TTC549 (cell line): ENCODE results near the gene DOCK9.

Experiments
- FAIRE-seq: peaks from 2 replicates; lab custom pipeline; 2012; peaks lifted over from hg19 to GRCh38; lab: Jason Lieb, UNC

DOCK9 gene

DNA sequence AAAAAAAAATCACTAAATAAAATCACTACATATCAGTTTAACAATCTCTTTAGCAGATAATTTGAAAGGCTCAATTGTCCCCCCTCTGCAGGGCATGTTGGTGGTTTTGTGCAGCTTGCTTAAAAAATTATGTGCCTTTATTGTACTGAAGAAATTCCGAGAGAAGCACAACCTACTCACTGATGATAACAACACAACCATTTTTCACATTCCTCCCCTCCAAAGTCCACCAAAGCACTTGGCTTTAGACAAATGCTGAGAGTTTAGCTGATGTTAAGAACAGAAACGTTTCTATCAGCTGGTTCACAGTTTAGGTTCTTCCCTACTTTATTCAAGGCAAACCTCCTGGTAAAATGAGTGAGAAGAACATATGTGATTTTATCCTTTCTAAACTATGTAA lies 923 bp downstream of the DOCK9 start:
- FAIRE-seq, result no peak

DNA sequence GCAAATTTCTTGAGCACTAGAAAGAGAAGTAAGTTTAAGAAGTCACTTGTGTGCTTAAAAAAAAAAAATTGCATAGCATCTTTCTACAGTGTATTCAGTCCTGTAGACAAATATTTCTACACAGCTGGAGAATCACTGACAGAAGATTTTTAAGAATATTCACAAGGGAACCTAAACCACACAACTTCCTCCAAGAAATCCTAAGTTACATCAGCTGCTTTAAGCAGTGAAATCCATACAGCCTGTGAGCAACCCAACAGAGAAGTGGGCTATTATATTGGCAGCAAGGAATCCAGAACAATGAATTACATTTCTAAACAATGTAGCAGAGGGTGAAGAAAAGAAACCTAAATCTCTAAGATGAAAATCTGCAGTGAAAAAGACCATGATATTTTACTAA lies 1.5 kb downstream of the DOCK9 start:
- no peak for FAIRE-seq

DNA sequence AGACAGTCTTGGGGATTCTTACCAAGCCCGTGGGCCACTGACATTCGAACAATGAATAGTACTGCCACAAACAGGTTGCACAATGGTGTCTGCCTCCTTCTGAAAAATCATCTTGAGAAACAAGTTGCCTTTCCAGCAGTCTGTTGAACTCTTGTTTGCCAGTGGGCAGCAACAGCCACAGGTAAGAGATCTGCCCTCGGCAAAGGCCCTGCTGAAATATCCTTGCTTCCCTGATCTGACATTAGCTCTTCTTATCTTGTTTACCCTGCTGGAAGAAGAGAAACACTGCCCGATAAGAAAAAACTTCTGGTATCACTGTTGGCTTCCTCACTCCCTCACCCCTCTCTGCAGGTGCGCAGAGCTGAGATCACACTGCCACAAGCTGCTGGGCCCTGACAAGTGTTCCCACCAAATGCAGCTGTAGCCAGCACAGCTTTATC lies 2.0 kb downstream of the DOCK9 start:
- FAIRE-seq, result no peak

DNA sequence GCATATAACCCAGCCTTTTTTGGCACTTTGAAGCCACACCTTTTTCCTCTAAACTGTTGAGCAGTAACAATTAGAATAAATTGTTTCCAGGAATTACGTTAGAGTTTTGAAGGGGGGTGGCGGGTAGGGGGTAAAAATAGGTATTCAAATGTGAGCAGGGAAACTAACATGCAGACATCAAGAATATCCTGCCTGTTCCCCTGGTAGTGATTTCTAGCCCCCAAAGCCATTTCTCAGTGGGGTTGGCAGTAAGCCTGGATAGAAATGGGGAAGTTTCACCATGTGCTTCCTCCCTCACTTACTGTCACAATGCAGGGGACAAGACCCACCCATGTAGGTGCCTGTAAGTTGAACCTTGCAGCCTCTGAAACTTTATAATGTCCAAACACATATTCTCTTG lies 3.8 kb downstream of the DOCK9 start:
- no peak for FAIRE-seq

DNA sequence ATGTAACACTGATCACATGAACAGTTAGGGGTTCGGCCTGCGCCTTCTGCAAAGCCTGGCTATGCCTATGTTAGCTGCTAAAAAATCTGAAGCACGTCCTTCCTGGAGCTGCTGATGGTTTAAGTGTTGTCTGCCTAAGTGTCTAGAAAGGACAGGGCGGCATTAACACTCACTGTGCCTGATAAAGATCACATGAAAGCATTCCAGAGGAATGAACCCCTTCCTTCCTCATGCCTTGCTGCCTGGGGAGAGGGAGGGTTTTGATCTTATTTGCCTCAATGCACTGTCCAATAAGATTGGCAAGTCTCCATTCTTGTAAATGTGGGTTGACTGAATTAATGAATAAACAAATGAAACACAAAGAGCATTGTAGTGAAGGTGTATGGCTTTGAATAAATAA lies 5.2 kb downstream of the DOCK9 start:
- no peak for FAIRE-seq

DNA sequence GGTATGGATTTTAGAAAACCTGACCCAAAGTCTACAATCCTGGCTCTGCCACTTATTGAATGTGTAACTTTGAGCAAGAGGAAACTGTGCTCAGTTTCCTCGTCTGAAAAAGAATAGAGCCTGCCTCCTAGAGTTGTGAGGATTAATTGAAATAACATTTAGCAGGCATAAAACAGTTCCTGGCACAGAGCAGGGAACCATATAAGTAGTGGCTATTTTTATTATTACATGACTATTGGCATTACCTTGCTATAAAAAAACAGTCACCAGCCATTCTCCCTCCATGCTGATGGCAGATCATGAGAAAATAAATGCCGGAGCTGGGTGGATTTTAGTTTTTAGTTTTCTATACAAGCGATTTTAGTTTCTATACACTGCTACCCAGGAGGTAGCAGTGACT lies 5.8 kb downstream of the DOCK9 start:
- no peak for FAIRE-seq

DNA sequence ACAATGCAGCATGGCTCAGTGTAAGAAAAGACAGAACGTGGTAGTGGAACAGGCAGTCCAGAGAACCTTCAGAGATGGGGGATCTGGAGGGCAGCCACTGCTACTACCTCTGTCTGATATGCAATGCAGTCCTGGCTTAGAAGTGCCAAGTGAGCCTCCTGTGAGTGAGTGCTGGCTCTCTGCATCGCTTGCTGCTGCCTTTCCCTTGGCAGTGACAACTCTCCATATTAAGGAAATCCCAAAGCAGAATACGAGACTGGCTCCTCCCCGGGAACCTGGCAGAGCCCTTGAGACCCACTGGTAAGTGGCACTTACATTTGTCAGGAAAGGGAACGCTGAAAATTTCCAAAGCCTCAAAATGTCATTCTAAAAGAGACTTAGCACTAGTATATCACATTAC lies 7.5 kb downstream of the DOCK9 start:
- no peak for FAIRE-seq

DNA sequence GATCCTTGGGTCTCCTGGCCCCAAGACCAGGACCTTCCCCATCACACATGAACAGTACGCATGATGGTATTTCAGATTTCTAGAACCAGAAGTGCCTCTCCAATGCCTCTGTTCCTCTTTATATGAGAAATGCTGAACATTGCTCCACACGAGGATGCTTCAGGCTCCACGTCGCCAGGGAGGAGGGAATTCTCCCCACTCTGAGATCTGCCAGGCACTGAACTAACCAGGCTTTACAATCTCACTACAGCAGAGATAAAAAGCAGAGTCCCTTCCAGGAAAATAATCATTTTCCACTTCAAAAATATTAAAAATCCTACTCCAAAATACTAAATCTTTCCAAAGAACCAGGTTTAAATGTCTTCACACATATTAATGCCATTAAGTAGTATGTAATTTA lies 10.4 kb downstream of the DOCK9 start:
- no peak for FAIRE-seq

DNA sequence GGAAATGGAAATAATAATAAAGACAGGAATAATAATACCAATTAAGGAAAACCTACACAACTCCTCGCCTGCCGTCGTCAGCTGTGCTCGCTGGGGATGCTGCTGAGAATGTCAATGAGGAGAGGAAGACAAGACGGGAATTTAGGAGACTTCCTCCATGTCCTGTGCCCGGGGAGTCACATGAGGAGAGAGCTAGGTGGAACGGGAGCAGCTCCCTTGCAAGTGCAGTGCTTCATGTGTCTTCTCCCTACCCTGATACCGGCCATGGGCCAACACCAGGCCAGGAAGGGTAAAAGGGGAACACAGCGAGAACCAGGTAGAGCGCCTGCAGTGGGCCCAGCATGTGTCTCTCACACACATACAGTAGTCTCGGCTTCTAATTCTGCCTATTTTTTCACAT lies 11.8 kb downstream of the DOCK9 start:
- no peak for FAIRE-seq

DNA sequence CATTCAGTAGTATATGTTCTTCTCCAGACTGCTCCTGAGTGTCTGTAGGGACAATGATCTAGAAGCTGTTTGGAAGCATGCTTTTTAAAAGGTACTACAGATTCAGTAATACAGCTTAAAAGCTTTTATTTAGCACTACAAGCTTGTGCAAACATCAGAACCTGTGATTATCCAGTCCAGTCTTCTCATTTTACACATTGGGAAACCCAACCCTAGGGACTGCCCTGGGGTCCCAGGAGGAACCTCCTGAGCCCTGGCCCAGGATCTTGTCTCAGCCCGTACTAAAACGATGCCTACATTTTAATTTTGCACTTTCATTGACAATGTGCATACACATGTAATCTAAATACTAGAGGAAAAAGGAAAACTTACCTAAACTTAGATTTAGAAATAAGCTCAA lies 12.5 kb downstream of the DOCK9 start:
- no peak for FAIRE-seq

DNA sequence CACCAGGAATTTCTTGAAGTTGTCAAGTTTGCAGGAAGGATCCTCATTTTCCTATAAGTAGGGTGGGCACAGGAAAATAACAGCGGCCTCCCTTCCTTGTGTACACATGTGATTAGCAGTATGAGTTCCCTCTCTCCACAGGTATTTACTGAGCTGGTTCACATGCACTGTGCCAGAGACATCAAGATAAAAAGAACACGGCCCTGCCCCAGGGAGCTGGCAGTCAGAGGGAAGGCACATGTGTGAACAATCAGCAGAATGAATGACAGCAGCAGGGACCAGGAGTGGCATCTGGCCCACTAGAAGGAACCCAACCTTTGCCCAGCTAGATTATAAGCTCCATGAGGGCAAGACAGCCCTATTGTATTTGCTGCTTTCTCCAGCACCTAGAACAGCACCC lies 13.9 kb downstream of the DOCK9 start:
- no peak for FAIRE-seq

DNA sequence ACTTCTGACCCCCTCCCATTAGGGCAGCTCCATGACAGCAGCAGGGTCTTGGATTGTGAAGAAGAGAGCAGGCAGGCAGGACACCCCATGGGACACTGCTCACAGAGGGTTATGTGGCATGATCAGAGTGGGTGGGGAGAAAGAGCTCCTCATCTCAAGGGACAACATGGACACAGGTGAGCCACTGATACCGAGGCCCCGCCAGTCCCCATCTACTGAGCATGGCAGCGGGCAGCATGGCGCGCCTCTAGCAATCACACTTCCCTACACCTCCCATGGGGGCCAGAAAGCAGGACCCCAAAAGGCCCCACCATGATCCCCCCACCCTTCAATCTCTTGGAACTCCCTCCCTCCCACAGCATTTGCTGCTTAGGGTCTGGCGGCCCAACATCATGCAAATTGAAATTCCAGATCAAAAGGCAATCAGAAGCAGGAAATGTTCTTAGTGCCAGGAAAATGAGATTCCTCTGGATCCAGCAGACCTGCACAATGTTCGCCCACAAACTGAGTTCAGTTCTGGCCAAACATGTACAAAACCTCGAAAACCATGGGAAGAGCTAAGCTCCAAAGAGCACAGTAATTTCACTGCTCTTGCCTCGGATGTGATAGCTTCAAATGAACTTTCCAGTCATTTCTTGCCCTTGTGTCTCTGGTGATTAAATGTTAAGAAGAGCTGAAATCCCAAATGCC lies 14.8 kb downstream of the DOCK9 start:
- no peak for FAIRE-seq

DNA sequence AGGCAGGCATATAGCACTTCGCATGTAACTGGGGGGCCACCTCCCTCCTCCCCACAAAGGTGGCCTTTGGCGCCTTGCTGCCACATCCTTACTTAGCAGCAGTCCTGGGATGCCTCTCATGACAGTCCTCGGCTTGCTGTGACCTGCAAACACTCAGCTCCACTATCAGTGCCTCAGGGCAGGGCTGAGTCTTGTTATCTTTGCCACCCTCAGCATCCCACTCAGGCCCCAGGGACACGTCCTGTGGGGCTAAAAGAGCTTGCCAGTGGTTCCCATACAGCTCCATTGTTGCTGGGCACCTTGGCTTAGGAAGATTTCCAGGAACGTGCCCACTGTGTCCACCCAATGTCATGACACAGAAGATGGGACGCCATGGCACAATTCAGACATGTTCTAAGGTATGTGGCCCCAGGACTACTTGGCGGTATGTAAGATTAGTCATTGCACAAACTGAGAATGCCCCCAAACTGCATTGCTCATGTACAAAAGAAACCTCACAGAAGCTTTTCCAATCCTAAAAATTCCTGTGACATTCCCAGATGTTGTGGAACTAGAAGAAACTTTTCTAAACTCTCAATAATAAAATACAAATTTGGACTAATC lies 16.3 kb downstream of the DOCK9 start:
- no peak for FAIRE-seq

DNA sequence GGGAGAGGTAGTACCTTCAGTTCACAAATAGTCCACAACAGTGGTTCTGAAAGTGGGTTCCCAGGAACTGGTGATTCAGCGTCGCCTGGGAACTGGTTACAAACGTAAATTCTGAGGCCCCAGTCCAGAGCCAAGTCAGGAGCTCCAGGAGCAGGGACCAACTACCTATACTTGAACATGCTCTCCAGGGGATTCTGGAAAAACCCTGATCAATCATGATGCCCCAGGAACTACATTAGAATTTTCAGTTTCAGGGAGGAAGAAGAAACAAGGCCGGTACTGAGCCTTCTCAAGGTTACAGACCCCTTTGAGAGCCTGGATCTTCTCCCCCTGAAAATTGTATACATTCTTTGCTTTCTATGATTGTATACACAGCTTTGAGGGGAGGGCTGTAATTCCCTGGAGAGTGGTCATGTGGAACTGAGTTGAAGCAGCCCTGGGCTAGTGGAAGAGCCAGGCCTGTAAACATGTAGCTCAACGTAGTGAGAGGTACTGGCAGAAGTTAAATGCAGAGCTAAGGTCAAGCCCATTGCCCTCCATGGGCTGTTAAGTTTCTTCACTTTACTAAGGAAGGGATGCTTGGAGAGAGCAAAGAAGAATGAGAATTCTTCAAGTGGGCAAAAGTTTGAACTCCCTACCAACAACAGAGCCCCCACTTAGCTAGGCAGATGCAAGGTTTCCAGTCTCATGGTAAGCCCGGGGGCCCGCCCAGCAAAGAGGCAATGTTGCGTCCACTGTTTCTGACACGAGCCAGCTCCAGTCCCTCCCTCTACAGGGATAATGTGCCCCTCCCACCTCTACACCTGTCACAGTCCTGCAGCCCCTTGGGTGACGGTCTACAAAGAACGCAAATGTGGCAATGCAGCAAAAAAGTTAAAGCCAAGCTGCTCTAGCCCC lies 17.0 kb downstream of the DOCK9 start:
- FAIRE-seq, result no peak

DNA sequence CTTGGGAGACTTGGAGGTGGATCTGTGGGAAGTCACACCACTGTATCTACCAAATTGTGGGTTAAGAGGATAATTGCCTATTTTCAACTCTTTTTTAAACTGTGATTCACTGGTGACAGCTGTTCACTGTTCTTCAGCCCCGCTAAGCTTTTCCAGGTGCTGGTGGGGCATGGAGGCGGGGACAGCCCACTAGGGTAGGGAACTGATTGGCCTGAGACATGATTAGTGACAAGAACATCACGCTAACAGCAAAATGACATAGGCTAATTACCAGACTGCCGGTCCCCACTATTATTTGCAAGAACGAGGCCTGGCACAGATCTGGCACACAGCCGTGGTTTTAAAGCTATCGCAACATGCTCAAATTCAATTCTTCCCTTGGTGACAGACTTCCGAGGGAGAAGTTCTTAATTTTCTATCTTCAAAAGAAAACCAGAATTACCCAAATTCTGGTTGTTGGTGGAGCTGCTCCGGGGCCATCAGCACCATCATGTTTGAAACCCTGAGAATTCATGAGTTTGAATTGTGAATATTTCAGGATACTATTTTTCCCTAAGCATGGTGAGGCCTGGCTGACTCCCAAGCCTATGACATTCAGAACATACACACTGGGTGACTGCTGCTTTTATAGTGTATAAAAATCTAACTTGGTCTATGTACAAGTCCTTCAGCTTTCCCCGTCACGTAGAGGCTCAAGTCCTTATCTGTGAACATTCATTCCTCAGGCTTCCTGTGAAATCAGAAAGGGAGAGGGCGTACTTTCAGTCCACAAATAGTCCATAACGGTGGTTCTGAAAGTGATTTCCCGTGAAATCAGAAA lies 17.9 kb downstream of the DOCK9 start:
- no peak for FAIRE-seq

DNA sequence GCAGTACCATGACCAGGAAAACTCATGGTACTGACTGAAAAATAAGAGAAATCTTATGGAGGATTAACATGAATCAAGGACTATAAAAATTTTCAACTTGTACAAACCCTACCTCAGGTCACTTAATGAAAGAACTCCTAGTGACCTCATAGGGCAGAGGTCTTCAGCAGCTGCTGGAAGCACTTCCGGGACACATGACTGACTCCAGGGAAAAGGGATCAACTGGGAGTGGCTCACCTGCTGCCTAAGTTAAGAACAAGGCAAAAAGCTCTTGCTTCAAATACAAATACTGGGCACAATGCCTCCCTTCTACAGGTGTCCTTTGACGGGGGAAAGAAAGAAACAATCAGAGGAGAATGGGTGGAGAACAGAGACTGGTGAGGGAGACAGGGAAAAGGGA lies 18.6 kb downstream of the DOCK9 start:
- FAIRE-seq, result no peak

DNA sequence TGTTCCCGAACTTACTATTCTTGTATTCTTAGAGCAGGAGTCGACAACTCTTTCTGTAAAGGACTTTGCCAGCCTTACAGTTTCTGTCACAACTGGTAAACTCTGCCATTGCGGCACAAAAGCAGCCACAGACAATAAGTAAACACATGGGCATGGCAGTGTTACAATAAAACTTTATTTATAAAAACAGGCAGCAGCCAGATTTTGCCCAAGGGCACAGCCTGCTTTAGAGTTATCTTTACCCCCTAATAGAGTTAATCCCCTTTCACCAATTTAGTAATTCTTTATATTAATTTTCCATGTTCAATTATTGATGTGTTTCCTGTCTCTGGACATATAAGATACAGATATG lies 19.4 kb downstream of the DOCK9 start:
- no peak for FAIRE-seq

DNA sequence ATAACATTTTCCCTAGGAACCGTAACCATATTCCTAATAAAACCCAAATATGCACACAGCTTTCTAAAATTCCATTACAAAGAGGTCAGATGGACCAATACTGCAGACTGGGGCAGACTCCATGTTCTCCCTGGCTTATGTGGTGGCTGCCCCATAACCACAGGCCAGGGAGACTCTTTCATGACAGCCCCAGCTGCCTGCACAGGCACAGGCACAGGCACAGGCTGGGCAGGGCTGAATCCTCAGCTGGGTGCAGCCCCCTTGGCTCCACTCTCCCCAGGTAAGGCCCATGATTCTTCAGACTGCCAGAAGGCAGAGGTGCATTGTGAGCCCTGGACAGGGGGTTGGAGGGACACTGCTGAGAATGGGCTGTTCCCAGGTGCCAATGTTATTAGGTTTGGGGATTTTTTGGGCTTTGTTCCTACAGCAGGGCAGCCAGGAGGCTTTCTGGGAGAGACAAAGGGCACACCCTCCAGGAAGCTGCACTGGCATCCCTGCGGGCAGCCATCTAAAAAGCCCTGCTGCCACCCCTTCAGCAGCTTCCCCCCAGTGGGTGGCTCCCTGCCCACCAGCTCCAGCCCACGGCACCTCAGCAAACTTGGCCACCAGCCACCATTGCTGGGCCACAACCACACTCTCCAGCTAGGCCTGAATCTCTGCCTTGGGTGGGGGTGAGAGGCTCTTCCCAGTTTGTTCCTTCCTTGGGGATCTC lies 20.0 kb downstream of the DOCK9 start:
- FAIRE-seq, result no peak

DNA sequence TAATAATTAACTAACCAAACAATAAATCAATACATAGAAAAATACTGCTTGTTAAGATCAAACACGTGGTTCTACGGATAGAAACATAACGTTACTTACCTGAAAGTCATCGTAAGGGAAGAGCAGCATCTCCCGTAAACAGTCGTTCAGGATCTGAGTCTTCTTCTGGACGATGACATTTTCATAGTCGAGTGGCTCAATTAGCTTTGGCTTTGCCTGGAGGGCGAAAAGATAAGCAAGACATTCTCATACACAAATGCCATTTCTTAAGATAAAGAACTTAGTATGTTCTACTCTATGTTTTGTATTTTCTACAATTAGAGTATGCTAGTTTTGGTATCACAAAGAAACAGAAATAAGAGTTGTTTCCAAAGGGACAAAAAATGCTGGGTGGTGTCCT lies 22.5 kb downstream of the DOCK9 start:
- no peak for FAIRE-seq

DNA sequence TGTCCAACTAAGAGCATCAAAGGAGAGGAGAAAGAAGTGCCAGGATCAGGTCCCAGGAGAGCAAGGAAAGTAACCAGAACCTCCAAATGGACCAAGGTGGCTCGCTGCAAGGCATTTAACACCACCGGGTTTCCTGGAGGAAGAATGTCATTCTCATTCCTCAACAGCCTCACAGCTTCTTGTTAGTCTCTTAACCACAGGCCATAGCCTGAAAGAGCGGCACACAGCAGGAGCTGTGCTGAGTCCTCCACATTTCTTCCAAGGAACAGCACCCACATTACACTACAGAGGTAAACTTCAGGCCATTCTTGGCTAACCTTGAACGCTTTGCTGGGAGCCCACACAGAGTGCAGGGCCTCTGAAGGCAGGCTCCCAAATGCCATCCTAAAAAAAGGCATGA lies 23.6 kb downstream of the DOCK9 start:
- FAIRE-seq, result no peak

DNA sequence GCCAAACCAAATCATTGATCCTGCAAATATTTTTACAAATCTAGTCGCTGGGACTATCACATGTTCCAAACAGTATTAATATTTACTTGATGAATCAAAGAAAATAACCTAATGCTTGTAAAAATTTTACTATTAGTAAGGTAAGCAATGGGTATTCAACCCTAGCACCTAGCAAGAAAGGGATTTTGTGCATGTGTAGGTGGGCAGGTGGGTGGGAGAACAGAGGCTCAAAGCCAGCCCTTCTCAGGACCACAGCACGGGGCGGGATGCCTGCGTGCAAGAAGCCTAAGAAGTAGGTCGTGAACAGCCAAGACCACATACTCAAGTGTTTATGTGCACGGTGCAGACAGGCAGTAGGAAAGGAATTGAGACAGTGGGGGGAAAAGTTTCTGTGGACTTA lies 26.6 kb downstream of the DOCK9 start:
- no peak for FAIRE-seq

DNA sequence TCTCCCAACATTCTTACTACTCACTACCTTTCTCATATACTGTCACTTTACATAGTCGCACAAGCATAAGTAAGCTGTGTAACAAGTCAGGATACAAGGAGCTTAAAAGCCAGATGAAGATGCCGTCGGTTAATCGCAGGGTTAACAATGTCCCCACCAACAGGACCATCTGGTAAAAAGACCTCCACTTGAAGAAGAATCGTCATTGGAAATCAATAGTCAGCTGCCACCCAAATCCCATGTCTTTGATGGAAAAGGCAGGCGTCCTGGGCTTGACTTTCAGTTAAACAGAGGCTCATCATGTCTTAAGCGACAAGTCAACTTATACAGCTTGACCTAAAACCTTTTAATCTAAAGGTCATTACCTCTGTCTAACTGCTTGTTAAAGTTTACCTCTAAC lies 27.2 kb downstream of the DOCK9 start:
- no peak for FAIRE-seq
